IPS-18c (cell line): ENCODE measurements around the gene CTNNA3.

ENCODE experiments used
- H3K4me3 ChIP-seq: 2 replicates; pipeline ENCODE4 v1.7.0; 2013; ENCODE audit warnings: low read depth, mild to moderate bottlenecking, low read length, moderate library complexity; ENCODE audit not compliant: insufficient read depth
- H3K9me3 ChIP-seq: one replicate; pipeline ENCODE4 v1.6.1; 2013; ENCODE audit warnings: mild to moderate bottlenecking, low read length, moderate library complexity; ENCODE audit not compliant: control insufficient read depth, insufficient read depth

The CTNNA3 gene

GRCh38 chr10:66162560-66163143 lies 1533.3 kb downstream of the CTNNA3 start:
- Histone ChIP-seq H3K4me3 (no peak overlapping the region), H3K9me3 (no peaks in the 10 kb centered on the region)

GRCh38 chr10:66151346-66151745 lies 1544.6 kb downstream of the CTNNA3 start:
- Histone ChIP-seq H3K4me3 (no peak overlapping the region), H3K9me3 (no peaks in the 10 kb centered on the region)

- Histone ChIP-seq H3K9me3 (no peaks in the 10 kb centered on the region), H3K4me3 (no peak overlapping the region)
Observed at GRCh38 chr10:66148312-66148711, 1547.7 kb downstream of the CTNNA3 start.

- Histone ChIP-seq H3K9me3 (no peaks in the 10 kb centered on the region), H3K4me3 (no peak overlapping the region)
Observed at GRCh38 chr10:66144016-66144415, 1552.0 kb downstream of the CTNNA3 start.

- H3K4me3 ChIP-seq, result no peak overlapping the region
Observed at GRCh38 chr10:66102756-66103155, 1593.2 kb downstream of the CTNNA3 start.

GRCh38 chr10:66098595-66099480 lies 1597.2 kb downstream of the CTNNA3 start:
- Histone ChIP-seq H3K4me3 (no peak overlapping the region), H3K9me3 (no peaks in the 10 kb centered on the region)

More at GRCh38 chr10:66102756-66103155, 1593.2 kb downstream of the CTNNA3 start:
- H3K9me3 ChIP-seq, result no peaks in the 10 kb centered on the region

GRCh38 chr10:66095610-66096009 lies 1600.4 kb downstream of the CTNNA3 start:
- H3K9me3 ChIP-seq, result no peaks in the 10 kb centered on the region
- H3K4me3 ChIP-seq, result no peak overlapping the region

- no peaks in the 10 kb centered on the region for H3K9me3 ChIP-seq
- no peak overlapping the region for H3K4me3 ChIP-seq
Observed at GRCh38 chr10:66085906-66086305, 1610.1 kb downstream of the CTNNA3 start.

- H3K4me3 ChIP-seq, result no peak overlapping the region
- no peaks in the 10 kb centered on the region for H3K9me3 ChIP-seq
Observed at GRCh38 chr10:66071907-66072306, 1624.1 kb downstream of the CTNNA3 start.

- no peaks in the 10 kb centered on the region for H3K9me3 ChIP-seq
- no peak overlapping the region for H3K4me3 ChIP-seq
Observed at GRCh38 chr10:66058594-66058993, 1637.4 kb downstream of the CTNNA3 start.

- no peak overlapping the region for H3K4me3 ChIP-seq
- no peaks in the 10 kb centered on the region for H3K9me3 ChIP-seq
Observed at GRCh38 chr10:66049335-66049734, 1646.7 kb downstream of the CTNNA3 start.

GRCh38 chr10:66045859-66046258 lies 1650.1 kb downstream of the CTNNA3 start:
- H3K4me3 ChIP-seq, result no peak overlapping the region
- no peaks in the 10 kb centered on the region for H3K9me3 ChIP-seq

- H3K4me3 ChIP-seq, result no peak overlapping the region
- no peaks in the 10 kb centered on the region for H3K9me3 ChIP-seq
Observed at GRCh38 chr10:66041771-66042170, 1654.2 kb downstream of the CTNNA3 start.

GRCh38 chr10:66038623-66039022 lies 1657.4 kb downstream of the CTNNA3 start:
- Histone ChIP-seq H3K9me3 (no peaks in the 10 kb centered on the region), H3K4me3 (no peak overlapping the region)

- no peak overlapping the region for H3K4me3 ChIP-seq
- no peaks in the 10 kb centered on the region for H3K9me3 ChIP-seq
Observed at GRCh38 chr10:66026321-66026720, 1669.7 kb downstream of the CTNNA3 start.

- Histone ChIP-seq H3K4me3 (no peak overlapping the region), H3K9me3 (no peaks in the 10 kb centered on the region)
Observed at GRCh38 chr10:66025186-66025585, 1670.8 kb downstream of the CTNNA3 start.

GRCh38 chr10:66021423-66021822 lies 1674.6 kb downstream of the CTNNA3 start:
- no peak overlapping the region for H3K4me3 ChIP-seq
- H3K9me3 ChIP-seq, result no peaks in the 10 kb centered on the region

GRCh38 chr10:66008221-66008620 lies 1687.8 kb downstream of the CTNNA3 start:
- H3K9me3 ChIP-seq, result no peaks in the 10 kb centered on the region
- no peak overlapping the region for H3K4me3 ChIP-seq
